GM12878 (cell line): Measurements from ENCODE around the gene SHB. TPM values are rescaled to one million over a fixed set of nuclear protein-coding genes. Genes with fewer than 3 reads are reported as not detected.

Experiments used
- ATAC-seq: fragments of 200-7000 bp; cut with Tn5 transposase; 3 replicates; pipeline ENCODE4 v1.9.1; 2020; ENCODE audit warnings: mild to moderate bottlenecking, moderate library complexity
- BruUV-seq: library from RNA; stranded (reverse); fragments of 400-500 nt; replicated peaks from 2 replicates; lab custom pipeline; 2021; lab: Mats Ljungman, UMichigan
- CTCF ChIA-PET: fragments of 300-600 bp; sonication (Branson Sonifier 250); formaldehyde crosslinking; extraction: SDS; loops from one replicate; lab custom pipeline; 2021; ENCODE audit warnings: inconsistent platforms; lab: Yijun Ruan, JAX
- POLR2A ChIA-PET: fragments of 350-600 bp; formaldehyde crosslinking; extraction: SDS; loops from one replicate; lab custom pipeline; 2021; ENCODE audit warnings: inconsistent platforms; lab: Charles Lee
- RAD21 ChIA-PET: fragments of 300-600 bp; sonication (Branson Sonifier 250); formaldehyde crosslinking; loops from one replicate; lab custom pipeline; 2023; ENCODE audit warnings: antibody characterized with exemption; ENCODE audit not compliant: unreplicated experiment; lab: Charles Lee
- SMC1A ChIA-PET: fragments of 300-600 bp; sonication (Branson Sonifier 250); formaldehyde crosslinking; loops from one replicate; lab custom pipeline; 2023; ENCODE audit not compliant: unreplicated experiment, uncharacterized antibody; lab: Charles Lee
- DNase-seq: peaks from one replicate; pipeline ENCODE4 v3.0.0-alpha.2; 2011; ENCODE audit warnings: low read depth, low spot score
- FAIRE-seq: peaks from 3 replicates; lab custom pipeline; 2011; peaks lifted over from hg19 to GRCh38; lab: Jason Lieb, UNC
- H2AFZ ChIP-seq: 2 replicates; pipeline ENCODE4 v1.6.0; 2011; ENCODE audit warnings: low read depth, low read length, control low read depth; ENCODE audit not compliant: control insufficient read depth
- H3K27ac ChIP-seq: 2 replicates; pipeline ENCODE4 v1.5.1; 2011; ENCODE audit warnings: control low read depth; ENCODE audit not compliant: control insufficient read depth, insufficient read depth
- H3K27me3 ChIP-seq, 2 experiments: replicated peaks in 1 of 2; 2 replicates each; pipeline versions ENCODE4 v1.6.0 to v1.6.1; 2011; ENCODE audit warnings: low read length in 1 of 2; ENCODE audit not compliant: control insufficient read depth in 2 of 2, insufficient read depth in 2 of 2
- H3K36me3 ChIP-seq, 2 experiments: 2 replicates each; pipeline ENCODE4 v1.5.1; 2011; ENCODE audit warnings: low read length in 1 of 2; ENCODE audit not compliant: control insufficient read depth in 2 of 2, insufficient read depth in 2 of 2
- H3K4me1 ChIP-seq: 2 replicates; pipeline ENCODE4 v1.6.1; 2011; ENCODE audit warnings: mild to moderate bottlenecking, low read length, moderate library complexity, mixed read lengths; ENCODE audit not compliant: control insufficient read depth, insufficient read depth
- H3K4me2 ChIP-seq: 2 replicates; pipeline ENCODE4 v1.6.0; 2011; ENCODE audit warnings: control low read depth; ENCODE audit not compliant: control insufficient read depth, insufficient read depth
- H3K4me3 ChIP-seq: fragments of 200-600 bp; sonication (generic); 2 replicates; pipeline ENCODE4 v1.5.1; 2016
- H3K79me2 ChIP-seq: 2 replicates; pipeline ENCODE4 v1.6.0; 2011; ENCODE audit warnings: low read length; ENCODE audit not compliant: control insufficient read depth, insufficient read depth
- H3K9ac ChIP-seq: 2 replicates; pipeline ENCODE4 v1.8.0; 2011; ENCODE audit warnings: low read length, control low read depth, mixed read lengths; ENCODE audit not compliant: control insufficient read depth, insufficient read depth
- H3K9me3 ChIP-seq: replicated peaks from 3 replicates; pipeline ENCODE4 v1.5.1; 2011; ENCODE audit warnings: mild to moderate bottlenecking, low read length; ENCODE audit not compliant: control insufficient read depth, insufficient read depth
- H4K20me1 ChIP-seq: 2 replicates; pipeline ENCODE4 v1.6.0; 2011; ENCODE audit not compliant: control insufficient read depth, insufficient read depth
- ASH2L ChIP-seq: fragments of 300-600, 200-600 bp; sonication (generic); IDR thresholded peaks from 2 replicates; pipeline ENCODE4 v1.6.1; 2017; ENCODE audit warnings: low read depth, mild to moderate bottlenecking, borderline replicate concordance
- BCL11A ChIP-seq: IDR thresholded peaks from 2 replicates; pipeline ENCODE4 v1.6.1; 2011; ENCODE audit warnings: low read depth, low read length
- MYC ChIP-seq: IDR thresholded peaks from 2 replicates; pipeline ENCODE4 v1.6.1; 2011; ENCODE audit warnings: mild to moderate bottlenecking, low read length, moderate library complexity, inconsistent platforms; ENCODE audit not compliant: insufficient read depth, insufficient replicate concordance, insufficient read length, severe bottlenecking
- NBN ChIP-seq: fragments of 450-650 bp; IDR thresholded peaks from 2 replicates; pipeline ENCODE4 v1.6.1; 2016
- RB1 ChIP-seq: fragments of 450-650 bp; formaldehyde crosslinking; IDR thresholded peaks from 2 replicates; pipeline ENCODE4 v1.6.1; 2017; ENCODE audit warnings: mild to moderate bottlenecking, borderline replicate concordance
- SIN3A ChIP-seq: IDR thresholded peaks from 2 replicates; pipeline ENCODE4 v1.6.1; 2012; ENCODE audit warnings: low read depth, low read length, improper control_type of control experiment
- STAT3 ChIP-seq: IDR thresholded peaks from 2 replicates; pipeline ENCODE4 v1.6.1; 2011; ENCODE audit warnings: low read depth, low read length, improper control_type of control experiment
- WGBS: methylation state at CpG from one replicate; pipeline ENCODE4 v1.1.6; 2016; ENCODE audit warnings: low lambda C conversion rate; ENCODE audit not compliant: insufficient replicate concordance, insufficient coverage; ENCODE audit errors: missing lambda C conversion rate; 5-methylcytosine and 5-hydroxymethylcytosine counted together
- in situ Hi-C: fragments of 300-500 bp; cut with MboI; formaldehyde crosslinking; loops from 9 replicates; pipeline ENCODE4 v1.14.3; 2018; ENCODE audit warnings: mixed read lengths
- intact Hi-C: fragments of 100-400 bp; cut with micrococcal nuclease; formaldehyde crosslinking; loops from one replicate; pipeline ENCODE4 v1.14.2; 2022; ENCODE audit not compliant: unreplicated experiment
- polyA plus RNA-seq, 11 experiments: library from polyadenylated mRNA; depleted of rRNA in 4 of 11; unstranded in 6 of 11; stranded (reverse) in 5 of 11; fragments of >200 nt; fragmentation: Nextera tagmentation in 4 of 11; fragmentation: Illumina TruSeq in 1 of 11; extraction: Ambion mirVana in 4 of 11; extraction: Trizol in 1 of 11; gene quantifications; 1 replicate in 1 of 11; 2 replicates in 10 of 11; pipeline versions ENCODE4 v1.2.1 to v1.2.3, GENCODE V29; 2011 to 2016; ENCODE audit warnings: inconsistent platforms in 2 of 11, missing spikeins in 2 of 11, low read depth in 1 of 11
- total RNA-seq, 4 experiments: library from RNA; depleted of rRNA in 3 of 4; stranded (reverse); fragments of >200 nt in 3 of 4; fragmentation: Illumina TruSeq in 1 of 4; extraction: Trizol in 1 of 4; gene quantifications; 2 replicates each; pipeline versions ENCODE4 v1.2.1 to v1.2.3, GENCODE V29; 2013 to 2021
- TF ChIP-seq, protein P1 (sequence below): IDR thresholded peaks from 2 replicates; pipeline ENCODE4 v1.6.1; 2012; ENCODE audit warnings: low read length, inconsistent platforms
- TF ChIP-seq, protein P2 (sequence below): IDR thresholded peaks from 2 replicates; pipeline ENCODE4 v1.6.1; 2011; ENCODE audit warnings: borderline replicate concordance, low read depth, mild to moderate bottlenecking, moderate library complexity, mixed read lengths, low read length; ENCODE audit not compliant: insufficient read depth; ENCODE audit errors: extremely low read length

The SHB gene
- total and polyA plus RNA-seq, 10 of the 15 experiments (the other 5 are each of a cell fraction or from before 2014, with no cell fraction given): 0.29 to 6.2 (median 1.3) TPM

DNA sequence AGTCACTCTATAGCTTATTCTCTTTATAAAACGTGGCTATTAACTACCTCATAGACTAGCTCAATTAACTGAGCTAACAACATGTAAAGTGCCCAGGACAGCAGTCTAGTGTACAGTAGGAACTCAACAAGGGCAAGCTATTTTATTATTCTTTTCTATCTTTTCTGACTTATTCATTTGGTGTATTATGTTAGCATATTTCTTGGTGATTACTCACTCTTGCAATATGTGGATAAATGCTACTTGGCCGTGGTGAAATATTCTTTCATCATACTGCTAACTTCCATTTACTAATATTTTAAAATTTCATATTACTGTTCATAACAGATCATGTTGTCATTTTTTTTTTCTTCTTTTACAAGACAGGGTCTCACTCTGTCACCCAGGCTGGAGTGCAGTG, 170.0 kb downstream of the SHB start:
- no peak for FAIRE-seq
- no peak overlapping the region for H3K4me3 ChIP-seq
- no peaks in the 10 kb centered on the region for H4K20me1 ChIP-seq
- no peak for DNase-seq
- H3K79me2 ChIP-seq: peaks cover 25% of the 10 kb centered on the region
- no peak for ATAC-seq
- 98% methylated on average over 2 of the region's 2 CpGs for WGBS
- SMC1A ChIA-PET: interaction anchor here (0.5 to 1.4 kb wide), 4 partner anchors 13 to 151 kb away, joined by 3 to 6 read pairs (median 4); no protein-coding TSS in a partner anchor
- H3K9ac ChIP-seq: no peak overlapping the region
- no TSS peak for BruUV-seq
- intact Hi-C loops: no loop called here
- RAD21 ChIA-PET: no interaction called here
- CTCF ChIA-PET: interaction anchor here (0.9 to 1.4 kb wide), 2 partner anchors 15 to 533 kb away, joined by 3 to 5 read pairs; no protein-coding TSS in a partner anchor
- POLR2A ChIA-PET: interaction anchor here (0.6 to 0.8 kb wide), 2 partner anchors 88 to 217 kb away, joined by 3 read pairs; no protein-coding TSS in a partner anchor
- peaks cover 0 to 2% of the 10 kb centered on the region in 2 experiments; a peak in 3 of 4 replicates for H3K36me3 ChIP-seq
- no peak overlapping the region for H3K4me2 ChIP-seq
- H3K27me3 ChIP-seq: no peaks in the 10 kb centered on the region
- peaks cover 10% of the 10 kb centered on the region for H3K4me1 ChIP-seq
- H3K9me3 ChIP-seq: no peaks in the 10 kb centered on the region
- no peak overlapping the region for H3K27ac ChIP-seq
- no peak for TF ChIP-seq MYC
- TF ChIP-seq, protein P1, sequence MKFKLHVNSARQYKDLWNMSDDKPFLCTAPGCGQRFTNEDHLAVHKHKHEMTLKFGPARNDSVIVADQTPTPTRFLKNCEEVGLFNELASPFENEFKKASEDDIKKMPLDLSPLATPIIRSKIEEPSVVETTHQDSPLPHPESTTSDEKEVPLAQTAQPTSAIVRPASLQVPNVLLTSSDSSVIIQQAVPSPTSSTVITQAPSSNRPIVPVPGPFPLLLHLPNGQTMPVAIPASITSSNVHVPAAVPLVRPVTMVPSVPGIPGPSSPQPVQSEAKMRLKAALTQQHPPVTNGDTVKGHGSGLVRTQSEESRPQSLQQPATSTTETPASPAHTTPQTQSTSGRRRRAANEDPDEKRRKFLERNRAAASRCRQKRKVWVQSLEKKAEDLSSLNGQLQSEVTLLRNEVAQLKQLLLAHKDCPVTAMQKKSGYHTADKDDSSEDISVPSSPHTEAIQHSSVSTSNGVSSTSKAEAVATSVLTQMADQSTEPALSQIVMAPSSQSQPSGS: no peak
- TF ChIP-seq RB1: no peak
- TF ChIP-seq, protein P2, sequence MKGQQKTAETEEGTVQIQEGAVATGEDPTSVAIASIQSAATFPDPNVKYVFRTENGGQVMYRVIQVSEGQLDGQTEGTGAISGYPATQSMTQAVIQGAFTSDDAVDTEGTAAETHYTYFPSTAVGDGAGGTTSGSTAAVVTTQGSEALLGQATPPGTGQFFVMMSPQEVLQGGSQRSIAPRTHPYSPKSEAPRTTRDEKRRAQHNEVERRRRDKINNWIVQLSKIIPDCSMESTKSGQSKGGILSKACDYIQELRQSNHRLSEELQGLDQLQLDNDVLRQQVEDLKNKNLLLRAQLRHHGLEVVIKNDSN: no peak
- no peak for TF ChIP-seq SIN3A
- TF ChIP-seq ASH2L: no peak
- TF ChIP-seq STAT3: no peak
- TF ChIP-seq BCL11A: no peak
- no peak for TF ChIP-seq NBN
- in situ Hi-C loops: no loop called here
- no peak overlapping the region for H2AFZ ChIP-seq
